ENCODE measurements around the gene MSTN. TPM values are rescaled to one million over a fixed set of nuclear protein-coding genes. Genes with fewer than 3 reads are reported as not detected.

The MSTN gene
- polyA plus RNA-seq, 1 donor from 2014 or later, result 1.2 TPM

- Histone ChIP-seq H3K27me3 (ENCODE audit: insufficient read depth, low read depth, low read length) (no peaks in the 10 kb centered on the region), H3K9me2 (ENCODE audit: insufficient read depth, low read length) (no peaks in the 10 kb centered on the region), H2AFZ (ENCODE audit: low read depth, low read length) (no peak overlapping the region), H3K27ac (ENCODE audit: low read length) (no peak overlapping the region), H3F3A (ENCODE audit: insufficient read depth, low read length, poor library complexity, severe bottlenecking) (no peaks in the 10 kb centered on the region), H4K20me1 (ENCODE audit: insufficient read depth) (no peaks in the 10 kb centered on the region), H3K36me3 (ENCODE audit: insufficient read depth, low read length) (no peaks in the 10 kb centered on the region), H3K4me2 (ENCODE audit: low read length) (no peak overlapping the region), H3K4me3 (ENCODE audit: low read length) (no peak overlapping the region), H3K79me2 (replicated peaks; ENCODE audit: insufficient read depth, low read length) (no peaks in the 10 kb centered on the region), H3K9ac (ENCODE audit: low read length) (no peak overlapping the region), H3K9me3 (ENCODE audit: low read length) (no peaks in the 10 kb centered on the region)
- TF ChIP-seq TAF1 (IDR thresholded peaks at IDR 0.05; ENCODE audit: low read depth) (no peak), POLR2AphosphoS5 (IDR thresholded peaks at IDR 0.05) (no peak), SMC3 (conservative IDR thresholded peaks at IDR 0.05; ENCODE audit: poor library complexity) (no peak)
- TF ChIP-seq, protein P1, sequence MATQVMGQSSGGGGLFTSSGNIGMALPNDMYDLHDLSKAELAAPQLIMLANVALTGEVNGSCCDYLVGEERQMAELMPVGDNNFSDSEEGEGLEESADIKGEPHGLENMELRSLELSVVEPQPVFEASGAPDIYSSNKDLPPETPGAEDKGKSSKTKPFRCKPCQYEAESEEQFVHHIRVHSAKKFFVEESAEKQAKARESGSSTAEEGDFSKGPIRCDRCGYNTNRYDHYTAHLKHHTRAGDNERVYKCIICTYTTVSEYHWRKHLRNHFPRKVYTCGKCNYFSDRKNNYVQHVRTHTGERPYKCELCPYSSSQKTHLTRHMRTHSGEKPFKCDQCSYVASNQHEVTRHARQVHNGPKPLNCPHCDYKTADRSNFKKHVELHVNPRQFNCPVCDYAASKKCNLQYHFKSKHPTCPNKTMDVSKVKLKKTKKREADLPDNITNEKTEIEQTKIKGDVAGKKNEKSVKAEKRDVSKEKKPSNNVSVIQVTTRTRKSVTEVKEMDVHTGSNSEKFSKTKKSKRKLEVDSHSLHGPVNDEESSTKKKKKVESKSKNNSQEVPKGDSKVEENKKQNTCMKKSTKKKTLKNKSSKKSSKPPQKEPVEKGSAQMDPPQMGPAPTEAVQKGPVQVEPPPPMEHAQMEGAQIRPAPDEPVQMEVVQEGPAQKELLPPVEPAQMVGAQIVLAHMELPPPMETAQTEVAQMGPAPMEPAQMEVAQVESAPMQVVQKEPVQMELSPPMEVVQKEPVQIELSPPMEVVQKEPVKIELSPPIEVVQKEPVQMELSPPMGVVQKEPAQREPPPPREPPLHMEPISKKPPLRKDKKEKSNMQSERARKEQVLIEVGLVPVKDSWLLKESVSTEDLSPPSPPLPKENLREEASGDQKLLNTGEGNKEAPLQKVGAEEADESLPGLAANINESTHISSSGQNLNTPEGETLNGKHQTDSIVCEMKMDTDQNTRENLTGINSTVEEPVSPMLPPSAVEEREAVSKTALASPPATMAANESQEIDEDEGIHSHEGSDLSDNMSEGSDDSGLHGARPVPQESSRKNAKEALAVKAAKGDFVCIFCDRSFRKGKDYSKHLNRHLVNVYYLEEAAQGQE (IDR thresholded peaks at IDR 0.05; ENCODE audit: borderline replicate concordance), result no peak
These were observed 31.3 kb upstream of the MSTN start for GRCh38 chr2:190093793-190094192.

GRCh38 chr2:190090148-190090547 is 27.6 kb upstream of the MSTN start:
- Histone ChIP-seq H2AFZ (ENCODE audit: low read depth, low read length) (no peak overlapping the region), H3K9me2 (ENCODE audit: insufficient read depth, low read length) (no peaks in the 10 kb centered on the region), H3K27ac (ENCODE audit: low read length) (no peak overlapping the region), H3K36me3 (ENCODE audit: insufficient read depth, low read length) (no peaks in the 10 kb centered on the region), H4K20me1 (ENCODE audit: insufficient read depth) (no peaks in the 10 kb centered on the region), H3K27me3 (ENCODE audit: insufficient read depth, low read depth, low read length) (no peaks in the 10 kb centered on the region), H3K79me2 (replicated peaks; ENCODE audit: insufficient read depth, low read length) (no peaks in the 10 kb centered on the region), H3K4me2 (ENCODE audit: low read length) (no peak overlapping the region), H3K4me3 (ENCODE audit: low read length) (no peak overlapping the region), H3K9me3 (ENCODE audit: low read length) (no peaks in the 10 kb centered on the region), H3K9ac (ENCODE audit: low read length) (no peak overlapping the region), H3F3A (ENCODE audit: insufficient read depth, low read length, poor library complexity, severe bottlenecking) (no peaks in the 10 kb centered on the region)
- no peak for TF ChIP-seq SMC3 (conservative IDR thresholded peaks at IDR 0.05; ENCODE audit: poor library complexity)

- Histone ChIP-seq H3K79me2 (replicated peaks; ENCODE audit: insufficient read depth, low read length) (no peaks in the 10 kb centered on the region), H3K4me2 (ENCODE audit: low read length) (no peak overlapping the region), H3K27me3 (ENCODE audit: insufficient read depth, low read depth, low read length) (no peaks in the 10 kb centered on the region), H3K27ac (ENCODE audit: low read length) (no peak overlapping the region), H3K9me2 (ENCODE audit: insufficient read depth, low read length) (no peaks in the 10 kb centered on the region), H4K20me1 (ENCODE audit: insufficient read depth) (no peaks in the 10 kb centered on the region), H3F3A (ENCODE audit: insufficient read depth, low read length, poor library complexity, severe bottlenecking) (no peaks in the 10 kb centered on the region), H3K36me3 (ENCODE audit: insufficient read depth, low read length) (no peaks in the 10 kb centered on the region), H3K9me3 (ENCODE audit: low read length) (no peaks in the 10 kb centered on the region), H3K4me3 (ENCODE audit: low read length) (no peak overlapping the region), H3K9ac (ENCODE audit: low read length) (no peak overlapping the region), H2AFZ (ENCODE audit: low read depth, low read length) (no peak overlapping the region)
- TF ChIP-seq EP300 (conservative IDR thresholded peaks at IDR 0.05; ENCODE audit: poor library complexity, severe bottlenecking), result no peak
- no peak for TF ChIP-seq POLR2AphosphoS5 (IDR thresholded peaks at IDR 0.05)
- TF ChIP-seq EZH2 (IDR thresholded peaks at IDR 0.05; ENCODE audit: borderline replicate concordance, insufficient read depth, low read length, poor library complexity, severe bottlenecking), result no peak
- TF ChIP-seq MXI1 (conservative IDR thresholded peaks at IDR 0.05; ENCODE audit: poor library complexity, severe bottlenecking), result no peak
- TF ChIP-seq, protein P2, sequence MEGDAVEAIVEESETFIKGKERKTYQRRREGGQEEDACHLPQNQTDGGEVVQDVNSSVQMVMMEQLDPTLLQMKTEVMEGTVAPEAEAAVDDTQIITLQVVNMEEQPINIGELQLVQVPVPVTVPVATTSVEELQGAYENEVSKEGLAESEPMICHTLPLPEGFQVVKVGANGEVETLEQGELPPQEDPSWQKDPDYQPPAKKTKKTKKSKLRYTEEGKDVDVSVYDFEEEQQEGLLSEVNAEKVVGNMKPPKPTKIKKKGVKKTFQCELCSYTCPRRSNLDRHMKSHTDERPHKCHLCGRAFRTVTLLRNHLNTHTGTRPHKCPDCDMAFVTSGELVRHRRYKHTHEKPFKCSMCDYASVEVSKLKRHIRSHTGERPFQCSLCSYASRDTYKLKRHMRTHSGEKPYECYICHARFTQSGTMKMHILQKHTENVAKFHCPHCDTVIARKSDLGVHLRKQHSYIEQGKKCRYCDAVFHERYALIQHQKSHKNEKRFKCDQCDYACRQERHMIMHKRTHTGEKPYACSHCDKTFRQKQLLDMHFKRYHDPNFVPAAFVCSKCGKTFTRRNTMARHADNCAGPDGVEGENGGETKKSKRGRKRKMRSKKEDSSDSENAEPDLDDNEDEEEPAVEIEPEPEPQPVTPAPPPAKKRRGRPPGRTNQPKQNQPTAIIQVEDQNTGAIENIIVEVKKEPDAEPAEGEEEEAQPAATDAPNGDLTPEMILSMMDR (IDR thresholded peaks at IDR 0.05; ENCODE audit: poor library complexity, severe bottlenecking), result peak; percentile 67
- no peak for TF ChIP-seq TAF1 (IDR thresholded peaks at IDR 0.05; ENCODE audit: low read depth)
- TF ChIP-seq, protein P1 (IDR thresholded peaks at IDR 0.05; ENCODE audit: borderline replicate concordance), result no peak
- TF ChIP-seq RAD21 (conservative IDR thresholded peaks at IDR 0.05), result peak; percentile 68
- TF ChIP-seq SMC3 (conservative IDR thresholded peaks at IDR 0.05; ENCODE audit: poor library complexity), result peak; percentile 66
These were observed 26.4 kb upstream of the MSTN start for GRCh38 chr2:190088917-190089316.

Data from neural cell (in vitro differentiated cells).